IMR-90 (cell line): ENCODE measurements around the gene OR52B4. TPM values are rescaled to one million over a fixed set of nuclear protein-coding genes. Genes with fewer than 3 reads are reported as not detected.

Source experiments
- ATAC-seq: fragments of 200-7000 bp; cut with Tn5 transposase; 2 replicates; pipeline ENCODE4 v1.9.1; 2020; ENCODE audit warnings: low read depth, mild to moderate bottlenecking, moderate library complexity
- BruUV-seq: library from RNA; stranded (reverse); fragments of 400-500 nt; replicated peaks from 2 replicates; lab custom pipeline; 2021; lab: Mats Ljungman, UMichigan
- CTCF ChIA-PET: fragments of 300-600 bp; formaldehyde crosslinking; extraction: SDS; loops from one replicate; lab custom pipeline; 2021; ENCODE audit warnings: antibody characterized with exemption; lab: Yijun Ruan, JAX
- POLR2A ChIA-PET: fragments of 300-600 bp; sonication (Branson Sonifier 250); formaldehyde crosslinking; loops from one replicate; lab custom pipeline; 2022; ENCODE audit warnings: antibody characterized with exemption; ENCODE audit not compliant: unreplicated experiment; lab: Charles Lee
- DNase-seq: peaks from one replicate; pipeline ENCODE4 v3.0.0; 2013
- H2AFZ ChIP-seq: replicated peaks from 2 replicates; pipeline ENCODE3; 2013; ENCODE audit warnings: low read length, mild to moderate bottlenecking; ENCODE audit not compliant: poor library complexity
- H2AK5ac ChIP-seq: 2 replicates; pipeline ENCODE4 v1.6.1; 2013; ENCODE audit warnings: low read depth, low read length, inconsistent platforms
- H2AK9ac ChIP-seq: replicated peaks from 2 replicates; pipeline ENCODE3; 2013; ENCODE audit warnings: mild to moderate bottlenecking, low read depth, low read length, moderate library complexity; ENCODE audit not compliant: poor library complexity
- H2BK120ac ChIP-seq: 2 replicates; pipeline ENCODE4 v1.6.1; 2013; ENCODE audit warnings: low read depth, low read length, inconsistent platforms
- H2BK15ac ChIP-seq: 3 replicates; pipeline ENCODE4 v1.6.1; 2013; ENCODE audit warnings: low read depth, low read length, inconsistent platforms
- H2BK20ac ChIP-seq: 2 replicates; pipeline ENCODE4 v1.6.1; 2013; ENCODE audit warnings: low read depth, mild to moderate bottlenecking, inconsistent platforms, low read length, moderate library complexity
- H2BK5ac ChIP-seq: 2 replicates; pipeline ENCODE4 v1.6.1; 2013; ENCODE audit warnings: mild to moderate bottlenecking, low read depth, low read length, inconsistent platforms; ENCODE audit not compliant: poor library complexity, severe bottlenecking
- H3K14ac ChIP-seq: replicated peaks from 2 replicates; pipeline ENCODE4 v1.6.1; 2013; ENCODE audit warnings: low read depth, low read length, inconsistent platforms
- H3K18ac ChIP-seq: 2 replicates; pipeline ENCODE4 v1.6.1; 2013; ENCODE audit warnings: low read depth, low read length, control low read depth
- H3K23ac ChIP-seq: 2 replicates; pipeline ENCODE4 v1.6.1; 2013; ENCODE audit warnings: low read depth, low read length, inconsistent platforms
- H3K27ac ChIP-seq: 2 replicates; pipeline ENCODE4 v1.5.1; 2013; ENCODE audit warnings: mild to moderate bottlenecking, control low read depth, low read length; ENCODE audit not compliant: insufficient read depth
- H3K27me3 ChIP-seq: 2 replicates; pipeline ENCODE4 v1.6.1; 2013; ENCODE audit warnings: low read length; ENCODE audit not compliant: control insufficient read depth, insufficient read depth
- H3K36me3 ChIP-seq: 2 replicates; pipeline ENCODE4 v1.6.1; 2013; ENCODE audit warnings: low read length, mixed read lengths; ENCODE audit not compliant: control insufficient read depth, insufficient read depth
- H3K4ac ChIP-seq: 2 replicates; pipeline ENCODE4 v1.6.1; 2013; ENCODE audit warnings: low read depth, low read length, inconsistent platforms
- H3K4me1 ChIP-seq: 2 replicates; pipeline ENCODE4 v1.6.1; 2013; ENCODE audit warnings: low read length, mixed read lengths; ENCODE audit not compliant: control insufficient read depth, insufficient read depth
- H3K4me2 ChIP-seq: 2 replicates; pipeline ENCODE4 v1.6.1; 2013; ENCODE audit warnings: low read depth, mild to moderate bottlenecking, control low read depth, low read length, moderate library complexity
- H3K4me3 ChIP-seq: 2 replicates; pipeline ENCODE4 v1.5.1; 2013; ENCODE audit warnings: low read depth, mild to moderate bottlenecking, control low read depth, low read length, moderate library complexity; ENCODE audit not compliant: insufficient read depth
- H3K56ac ChIP-seq: 2 replicates; pipeline ENCODE4 v1.6.1; 2013; ENCODE audit warnings: low read length, inconsistent platforms; ENCODE audit not compliant: insufficient read depth; ENCODE audit errors: extremely low read depth
- H3K79me1 ChIP-seq, 2 experiments: 2 replicates each; pipeline ENCODE4 v1.6.1; 2013; ENCODE audit warnings: low read length in 2 of 2, inconsistent platforms in 1 of 2, low read depth in 1 of 2
- H3K9ac ChIP-seq: 2 replicates; pipeline ENCODE4 v1.6.1; 2013; ENCODE audit warnings: low read depth, low read length, control low read depth
- H3K9me1 ChIP-seq: 2 replicates; pipeline ENCODE4 v1.6.1; 2013; ENCODE audit warnings: low read length, inconsistent platforms; ENCODE audit not compliant: insufficient read depth
- H3K9me3 ChIP-seq: 2 replicates; pipeline ENCODE4 v1.6.1; 2013; ENCODE audit warnings: low read length; ENCODE audit not compliant: control insufficient read depth, insufficient read depth
- H4K20me1 ChIP-seq: 2 replicates; pipeline ENCODE4 v1.6.1; 2013; ENCODE audit warnings: low read length, inconsistent platforms; ENCODE audit not compliant: insufficient read depth
- H4K5ac ChIP-seq: 2 replicates; pipeline ENCODE4 v1.6.1; 2013; ENCODE audit warnings: mild to moderate bottlenecking, low read depth, low read length, control low read depth
- H4K8ac ChIP-seq, 2 experiments: 2 replicates each; pipeline ENCODE4 v1.6.1; 2013; ENCODE audit warnings: low read depth in 2 of 2, low read length in 2 of 2, control low read depth in 1 of 2, inconsistent platforms in 1 of 2
- H4K91ac ChIP-seq: 2 replicates; pipeline ENCODE4 v1.6.1; 2013; ENCODE audit warnings: low read depth, low read length, inconsistent platforms; ENCODE audit not compliant: insufficient read depth
- CEBPB ChIP-seq: IDR thresholded peaks from 2 replicates; pipeline ENCODE4 v1.6.1; 2012; ENCODE audit warnings: low read depth, low read length, improper control_type of control experiment
- MAZ ChIP-seq: IDR thresholded peaks from 2 replicates; pipeline ENCODE4 v1.6.1; 2012; ENCODE audit warnings: low read depth, mild to moderate bottlenecking, low read length, improper control_type of control experiment, moderate library complexity, borderline replicate concordance
- NFE2L2 ChIP-seq: fragments of 150-350 bp; IDR thresholded peaks from 2 replicates; pipeline ENCODE4 v1.6.1; 2016; ENCODE audit warnings: low read depth, mild to moderate bottlenecking, low read length
- RAD21 ChIP-seq: IDR thresholded peaks from 2 replicates; pipeline ENCODE4 v1.6.1; 2012; ENCODE audit warnings: low read length, improper control_type of control experiment
- SMC3 ChIP-seq: fragments of 150-350 bp; IDR thresholded peaks from 2 replicates; pipeline ENCODE4 v1.6.1; 2016; ENCODE audit warnings: low read depth, mild to moderate bottlenecking, antibody characterized with exemption, low read length, moderate library complexity
- WGBS, 2 experiments: methylation state at CpG; one replicate each; pipeline versions ENCODE4 v1.1.5 to v1.1.7; 2013; ENCODE audit warnings: missing lambda C conversion rate in 2 of 2; ENCODE audit not compliant: insufficient read length in 1 of 2; ENCODE audit errors: extremely low coverage in 2 of 2; 5-methylcytosine and 5-hydroxymethylcytosine counted together
- dilution Hi-C: fragments of 300-500 bp; cut with HindIII; formaldehyde crosslinking; loops from one replicate; pipeline ENCODE4 v1.14.3; 2018; ENCODE audit warnings: low sequenced_read_pairs; ENCODE audit not compliant: unreplicated experiment
- in situ Hi-C: fragments of 300-500 bp; cut with MboI; formaldehyde crosslinking; loops from 3 replicates; pipeline ENCODE4 v1.14.3; 2019; ENCODE audit warnings: low sequenced_read_pairs, inconsistent platforms, mixed read lengths
- intact Hi-C: fragments of 100-400 bp; cut with micrococcal nuclease; formaldehyde crosslinking; loops from 2 replicates; pipeline ENCODE4 v1.10.0; 2022
- polyA plus RNA-seq, 3 experiments: library from polyadenylated mRNA; depleted of rRNA; stranded (reverse); fragments of >200 nt; gene quantifications; 2 replicates each; pipeline ENCODE4 v1.2.3, GENCODE V29; 2012; ENCODE audit warnings: low replicate concordance in 1 of 3
- total RNA-seq: library from RNA; depleted of rRNA; stranded (reverse); fragments of >200 nt; gene quantifications from 2 replicates; pipeline ENCODE4 v1.2.3, GENCODE V29; 2012
- TF ChIP-seq, protein P1 (sequence below): fragments of 150-350 bp; IDR thresholded peaks from 2 replicates; pipeline ENCODE4 v1.6.1; 2016; ENCODE audit warnings: low read depth, mild to moderate bottlenecking, low read length, moderate library complexity, borderline replicate concordance
- TF ChIP-seq, protein P2 (sequence below): conservative IDR thresholded peaks from 2 replicates; pipeline ENCODE4 v1.5.1; 2012; ENCODE audit warnings: mild to moderate bottlenecking, low read depth, low read length, improper control_type of control experiment

OR52B4 gene
- total and polyA plus RNA-seq, 2 of the 4 experiments (the other 2 are of a cell fraction), result not detected

DNA sequence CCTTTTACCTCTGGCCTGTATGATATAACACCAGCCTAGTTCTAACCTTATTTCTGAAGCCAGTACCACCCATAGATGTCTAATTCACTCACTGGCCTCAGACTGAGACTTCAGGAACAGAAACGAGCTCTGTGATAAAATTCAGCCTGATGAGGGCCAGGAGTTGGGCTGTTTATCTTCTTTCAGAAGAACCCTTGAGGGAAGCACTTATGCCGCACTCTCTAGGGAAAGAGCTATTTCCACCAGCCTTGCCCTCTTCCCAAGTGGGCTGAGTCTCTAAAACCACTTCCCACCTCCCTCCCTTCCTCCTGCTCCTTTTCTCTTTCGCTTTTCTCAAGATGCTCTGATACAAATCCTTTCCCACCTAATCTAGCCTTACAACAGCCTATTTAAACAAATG, 2.0 kb upstream of the OR52B4 start:
- 86% methylated on average over 1 of the region's 3 CpGs; no CpG with 5 or more reads in 1 of the 2 experiments for WGBS, 2 experiments
- Histone ChIP-seq H2AFZ (no peak overlapping the region), H3K4me2 (no peak overlapping the region), H3K9ac (no peak overlapping the region), H4K5ac (no peak overlapping the region), H2BK20ac (no peak overlapping the region), H2BK120ac (no peak overlapping the region), H3K9me1 (no peaks in the 10 kb centered on the region), H4K91ac (no peak overlapping the region), H2AK5ac (no peak overlapping the region), H4K20me1 (no peaks in the 10 kb centered on the region), H3K4me1 (no peaks in the 10 kb centered on the region), H3K23ac (no peak overlapping the region), H3K36me3 (no peaks in the 10 kb centered on the region), H3K79me1 (no peaks in the 10 kb centered on the region), H3K14ac (no peak overlapping the region), H3K27me3 (no peaks in the 10 kb centered on the region), H3K9me3 (no peaks in the 10 kb centered on the region), H4K8ac (no peak overlapping the region), H2BK15ac (no peak overlapping the region), H3K27ac (no peak overlapping the region), H3K4ac (no peak overlapping the region), H3K18ac (no peak overlapping the region), H2AK9ac (no peak overlapping the region), H2BK5ac (no peak overlapping the region), H3K4me3 (no peak overlapping the region), H3K56ac (no peak overlapping the region)
- dilution Hi-C loops, result no loop called here
- in situ Hi-C loops, result no loop called here
- no peak for DNase-seq
- no TSS peak for BruUV-seq
- no peak for ATAC-seq
- intact Hi-C loops, result no loop called here
- CTCF ChIA-PET, result no interaction called here
- TF ChIP-seq CEBPB (no peak), NFE2L2 (no peak), SMC3 (no peak), RAD21 (no peak), MAZ (no peak)
- TF ChIP-seq, protein P1, sequence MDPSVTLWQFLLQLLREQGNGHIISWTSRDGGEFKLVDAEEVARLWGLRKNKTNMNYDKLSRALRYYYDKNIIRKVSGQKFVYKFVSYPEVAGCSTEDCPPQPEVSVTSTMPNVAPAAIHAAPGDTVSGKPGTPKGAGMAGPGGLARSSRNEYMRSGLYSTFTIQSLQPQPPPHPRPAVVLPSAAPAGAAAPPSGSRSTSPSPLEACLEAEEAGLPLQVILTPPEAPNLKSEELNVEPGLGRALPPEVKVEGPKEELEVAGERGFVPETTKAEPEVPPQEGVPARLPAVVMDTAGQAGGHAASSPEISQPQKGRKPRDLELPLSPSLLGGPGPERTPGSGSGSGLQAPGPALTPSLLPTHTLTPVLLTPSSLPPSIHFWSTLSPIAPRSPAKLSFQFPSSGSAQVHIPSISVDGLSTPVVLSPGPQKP, result no peak
- TF ChIP-seq, protein P2, sequence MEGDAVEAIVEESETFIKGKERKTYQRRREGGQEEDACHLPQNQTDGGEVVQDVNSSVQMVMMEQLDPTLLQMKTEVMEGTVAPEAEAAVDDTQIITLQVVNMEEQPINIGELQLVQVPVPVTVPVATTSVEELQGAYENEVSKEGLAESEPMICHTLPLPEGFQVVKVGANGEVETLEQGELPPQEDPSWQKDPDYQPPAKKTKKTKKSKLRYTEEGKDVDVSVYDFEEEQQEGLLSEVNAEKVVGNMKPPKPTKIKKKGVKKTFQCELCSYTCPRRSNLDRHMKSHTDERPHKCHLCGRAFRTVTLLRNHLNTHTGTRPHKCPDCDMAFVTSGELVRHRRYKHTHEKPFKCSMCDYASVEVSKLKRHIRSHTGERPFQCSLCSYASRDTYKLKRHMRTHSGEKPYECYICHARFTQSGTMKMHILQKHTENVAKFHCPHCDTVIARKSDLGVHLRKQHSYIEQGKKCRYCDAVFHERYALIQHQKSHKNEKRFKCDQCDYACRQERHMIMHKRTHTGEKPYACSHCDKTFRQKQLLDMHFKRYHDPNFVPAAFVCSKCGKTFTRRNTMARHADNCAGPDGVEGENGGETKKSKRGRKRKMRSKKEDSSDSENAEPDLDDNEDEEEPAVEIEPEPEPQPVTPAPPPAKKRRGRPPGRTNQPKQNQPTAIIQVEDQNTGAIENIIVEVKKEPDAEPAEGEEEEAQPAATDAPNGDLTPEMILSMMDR, result no peak
- POLR2A ChIA-PET, result no interaction called here
